HepG2 (cell line): Measurements from ENCODE around the gene NOX3. TPM values are rescaled to one million over a fixed set of nuclear protein-coding genes. Genes with fewer than 3 reads are reported as not detected.

Source experiments
- FOXK2 ChIP-seq: fragments of 450-650 bp; IDR thresholded peaks from 2 replicates; pipeline ENCODE4 v1.6.1; 2016
- NCOR1 ChIP-seq: fragments of 200-600 bp; sonication (generic); IDR thresholded peaks from 2 replicates; pipeline ENCODE4 v1.7.0; 2017; ENCODE audit warnings: antibody characterized with exemption, low read length, borderline replicate concordance
- REST ChIP-seq, 2 experiments: IDR thresholded peaks; 2 replicates each; pipeline ENCODE4 v1.6.1; 2011 to 2012; ENCODE audit warnings: low read length in 2 of 2, borderline replicate concordance in 1 of 2, low read depth in 1 of 2, mild to moderate bottlenecking in 1 of 2, moderate library complexity in 1 of 2
- STAG1 ChIP-seq: sonication (generic); formaldehyde crosslinking; IDR thresholded peaks from 2 replicates; pipeline ENCODE4 v1.4.0; 2020; ENCODE audit warnings: missing genetic modification reagents
- STAT5B ChIP-seq: sonication (generic); formaldehyde crosslinking; IDR thresholded peaks from 2 replicates; pipeline ENCODE4 v1.4.0; 2020; ENCODE audit warnings: missing genetic modification reagents
- ZNF501 ChIP-seq: sonication (generic); formaldehyde crosslinking; IDR thresholded peaks from 2 replicates; pipeline ENCODE4 v1.5.1; 2020; ENCODE audit warnings: mild to moderate bottlenecking, moderate library complexity, missing genetic modification reagents
- ZNF503 ChIP-seq: sonication (generic); formaldehyde crosslinking; IDR thresholded peaks from 2 replicates; pipeline ENCODE4 v1.4.0; 2020; ENCODE audit warnings: missing genetic modification reagents
- ZNF784 ChIP-seq: sonication (generic); formaldehyde crosslinking; IDR thresholded peaks from 2 replicates; pipeline ENCODE4 v1.5.1; 2020; ENCODE audit warnings: missing genetic modification reagents, mild to moderate bottlenecking, borderline replicate concordance
- ZSCAN5A ChIP-seq: sonication (generic); formaldehyde crosslinking; IDR thresholded peaks from 2 replicates; pipeline ENCODE4 v1.8.0; 2022; ENCODE audit warnings: mild to moderate bottlenecking, missing genetic modification reagents, borderline replicate concordance
- polyA plus RNA-seq, 8 experiments: library from polyadenylated mRNA; depleted of rRNA in 3 of 8; stranded (reverse) in 7 of 8; unstranded in 1 of 8; fragments of >200 nt; fragmentation: Illumina TruSeq in 4 of 8; extraction: Trizol in 4 of 8; gene quantifications; 2 replicates each; pipeline versions ENCODE4 v1.2.1 to v1.2.3, GENCODE V29; 2011 to 2016; ENCODE audit warnings: low read depth in 4 of 8, missing spikeins in 1 of 8, mixed read lengths in 1 of 8; ENCODE audit not compliant: insufficient read depth in 1 of 8
- total RNA-seq, 5 experiments: library from RNA; depleted of rRNA; stranded (reverse); fragments of >200 nt; fragmentation: Illumina TruSeq; extraction: Trizol; gene quantifications; 2 replicates each; pipeline ENCODE4 v1.2.3, GENCODE V29; 2016; ENCODE audit warnings: low read depth in 1 of 5
- TF ChIP-seq, protein P1 (sequence below): sonication (generic); formaldehyde crosslinking; IDR thresholded peaks from 2 replicates; pipeline ENCODE4 v1.4.0; 2020; ENCODE audit warnings: missing genetic modification reagents
- TF ChIP-seq, protein P2 (sequence below): sonication (generic); formaldehyde crosslinking; IDR thresholded peaks from 2 replicates; pipeline ENCODE4 v1.4.0; 2020; ENCODE audit warnings: missing genetic modification reagents

Gene NOX3
- total and polyA plus RNA-seq, 2 of the 13 experiments (the other 11 are each of a cell fraction or from before 2014, with no cell fraction given): 0.09 to 0.18 TPM

DNA sequence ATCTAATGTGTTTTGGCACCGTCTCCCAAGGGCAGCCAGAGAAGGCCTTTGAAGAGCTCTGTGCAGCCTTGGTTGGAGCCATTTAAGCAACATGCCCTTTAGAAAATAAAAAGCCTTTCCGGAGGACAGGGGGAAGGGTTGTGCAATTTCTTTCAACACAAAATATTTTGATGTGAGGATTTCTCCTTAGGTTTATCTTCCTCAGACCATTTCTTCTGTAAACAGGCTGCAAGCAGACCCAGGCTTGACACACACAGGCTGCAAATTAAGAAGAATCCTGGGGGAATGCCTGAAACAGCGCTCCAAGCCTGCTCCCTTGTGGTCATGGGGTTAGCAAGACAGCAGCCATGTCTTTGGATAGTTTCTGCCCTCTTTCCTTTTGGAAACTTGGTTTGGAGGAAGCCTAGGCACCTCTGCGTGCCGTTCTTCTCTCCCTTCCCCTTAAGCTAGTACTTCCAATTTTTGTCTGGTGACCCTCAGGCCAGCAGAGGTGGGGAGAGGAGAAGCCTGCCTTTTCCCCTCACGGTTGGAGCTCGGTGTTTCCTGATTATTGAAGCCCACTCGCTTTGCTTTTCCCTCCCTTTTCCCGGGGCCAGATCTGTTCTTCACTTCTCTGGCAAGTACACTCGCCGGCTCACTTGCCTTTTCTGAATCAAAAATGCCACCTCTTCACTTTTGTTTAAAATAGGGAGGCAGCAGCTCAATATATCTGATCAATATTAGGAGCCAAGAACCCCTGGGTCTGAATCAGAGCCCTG is 39.6 kb upstream of the NOX3 start (continued):
- TF ChIP-seq, protein P1, sequence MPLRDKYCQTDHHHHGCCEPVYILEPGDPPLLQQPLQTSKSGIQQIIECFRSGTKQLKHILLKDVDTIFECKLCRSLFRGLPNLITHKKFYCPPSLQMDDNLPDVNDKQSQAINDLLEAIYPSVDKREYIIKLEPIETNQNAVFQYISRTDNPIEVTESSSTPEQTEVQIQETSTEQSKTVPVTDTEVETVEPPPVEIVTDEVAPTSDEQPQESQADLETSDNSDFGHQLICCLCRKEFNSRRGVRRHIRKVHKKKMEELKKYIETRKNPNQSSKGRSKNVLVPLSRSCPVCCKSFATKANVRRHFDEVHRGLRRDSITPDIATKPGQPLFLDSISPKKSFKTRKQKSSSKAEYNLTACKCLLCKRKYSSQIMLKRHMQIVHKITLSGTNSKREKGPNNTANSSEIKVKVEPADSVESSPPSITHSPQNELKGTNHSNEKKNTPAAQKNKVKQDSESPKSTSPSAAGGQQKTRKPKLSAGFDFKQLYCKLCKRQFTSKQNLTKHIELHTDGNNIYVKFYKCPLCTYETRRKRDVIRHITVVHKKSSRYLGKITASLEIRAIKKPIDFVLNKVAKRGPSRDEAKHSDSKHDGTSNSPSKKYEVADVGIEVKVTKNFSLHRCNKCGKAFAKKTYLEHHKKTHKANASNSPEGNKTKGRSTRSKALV (CRISPR knock-in tag): 0 out of 2 replicates have a peak, but pooled peaks have one; percentile 67
- TF ChIP-seq STAG1 (CRISPR knock-in tag) (peak; percentile 93), REST (IDR thresholded peaks at IDR 0.05; ENCODE audit: borderline replicate concordance in 1 of 2, low read depth in 1 of 2, low read length in 2 of 2) (no peak), ZNF501 (peak; percentile 42; the same call in 1 of the 2 replicates), NCOR1 (no peak), ZSCAN5A (CRISPR knock-in tag) (peak; percentile 87; the same call in 1 of the 2 replicates), ZNF784 (CRISPR knock-in tag) (peak; percentile 69; the same call in 1 of the 2 replicates), ZNF503 (CRISPR knock-in tag) (0 out of 2 replicates have a peak, but pooled peaks have one; percentile 47), STAT5B (CRISPR knock-in tag) (no peak), FOXK2 (no peak)
- TF ChIP-seq, protein P2, sequence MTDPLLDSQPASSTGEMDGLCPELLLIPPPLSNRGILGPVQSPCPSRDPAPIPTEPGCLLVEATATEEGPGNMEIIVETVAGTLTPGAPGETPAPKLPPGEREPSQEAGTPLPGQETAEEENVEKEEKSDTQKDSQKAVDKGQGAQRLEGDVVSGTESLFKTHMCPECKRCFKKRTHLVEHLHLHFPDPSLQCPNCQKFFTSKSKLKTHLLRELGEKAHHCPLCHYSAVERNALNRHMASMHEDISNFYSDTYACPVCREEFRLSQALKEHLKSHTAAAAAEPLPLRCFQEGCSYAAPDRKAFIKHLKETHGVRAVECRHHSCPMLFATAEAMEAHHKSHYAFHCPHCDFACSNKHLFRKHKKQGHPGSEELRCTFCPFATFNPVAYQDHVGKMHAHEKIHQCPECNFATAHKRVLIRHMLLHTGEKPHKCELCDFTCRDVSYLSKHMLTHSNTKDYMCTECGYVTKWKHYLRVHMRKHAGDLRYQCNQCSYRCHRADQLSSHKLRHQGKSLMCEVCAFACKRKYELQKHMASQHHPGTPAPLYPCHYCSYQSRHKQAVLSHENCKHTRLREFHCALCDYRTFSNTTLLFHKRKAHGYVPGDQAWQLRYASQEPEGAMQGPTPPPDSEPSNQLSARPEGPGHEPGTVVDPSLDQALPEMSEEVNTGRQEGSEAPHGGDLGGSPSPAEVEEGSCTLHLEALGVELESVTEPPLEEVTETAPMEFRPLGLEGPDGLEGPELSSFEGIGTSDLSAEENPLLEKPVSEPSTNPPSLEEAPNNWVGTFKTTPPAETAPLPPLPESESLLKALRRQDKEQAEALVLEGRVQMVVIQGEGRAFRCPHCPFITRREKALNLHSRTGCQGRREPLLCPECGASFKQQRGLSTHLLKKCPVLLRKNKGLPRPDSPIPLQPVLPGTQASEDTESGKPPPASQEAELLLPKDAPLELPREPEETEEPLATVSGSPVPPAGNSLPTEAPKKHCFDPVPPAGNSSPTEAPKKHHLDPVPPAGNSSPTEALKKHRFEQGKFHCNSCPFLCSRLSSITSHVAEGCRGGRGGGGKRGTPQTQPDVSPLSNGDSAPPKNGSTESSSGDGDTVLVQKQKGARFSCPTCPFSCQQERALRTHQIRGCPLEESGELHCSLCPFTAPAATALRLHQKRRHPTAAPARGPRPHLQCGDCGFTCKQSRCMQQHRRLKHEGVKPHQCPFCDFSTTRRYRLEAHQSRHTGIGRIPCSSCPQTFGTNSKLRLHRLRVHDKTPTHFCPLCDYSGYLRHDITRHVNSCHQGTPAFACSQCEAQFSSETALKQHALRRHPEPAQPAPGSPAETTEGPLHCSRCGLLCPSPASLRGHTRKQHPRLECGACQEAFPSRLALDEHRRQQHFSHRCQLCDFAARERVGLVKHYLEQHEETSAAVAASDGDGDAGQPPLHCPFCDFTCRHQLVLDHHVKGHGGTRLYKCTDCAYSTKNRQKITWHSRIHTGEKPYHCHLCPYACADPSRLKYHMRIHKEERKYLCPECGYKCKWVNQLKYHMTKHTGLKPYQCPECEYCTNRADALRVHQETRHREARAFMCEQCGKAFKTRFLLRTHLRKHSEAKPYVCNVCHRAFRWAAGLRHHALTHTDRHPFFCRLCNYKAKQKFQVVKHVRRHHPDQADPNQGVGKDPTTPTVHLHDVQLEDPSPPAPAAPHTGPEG (CRISPR knock-in tag): 0 out of 2 replicates have a peak, but pooled peaks have one; percentile 59
